Spleen (tissue), 7 donors: ENCODE data around the gene CEP20.

Experiments
- POLR2AphosphoS5 ChIP-seq, 3 donors: sonication (generic); formaldehyde crosslinking; IDR thresholded peaks; one replicate each; pipeline ENCODE4 v1.5.1; 2017; ENCODE audit warnings: antibody characterized with exemption in 3 of 3
- TF ChIP-seq, protein P1 (sequence below), 11 experiments: fragments of 200-600 bp in 7 of 11; fragments of 450-650 bp in 4 of 11; sonication (generic) in 4 of 11; IDR thresholded peaks in 8 of 11; conservative IDR thresholded peaks in 3 of 11; 1 replicate in 7 of 11; 2 replicates in 4 of 11; pipeline versions ENCODE4 v1.4.0 to v1.8.0; 2016 to 2021; ENCODE audit warnings: antibody characterized with exemption in 11 of 11, inconsistent platforms in 4 of 11, mild to moderate bottlenecking in 1 of 11
- donor health status: DM: no; HTN: no; CAD: no; lungs with moderate emphysema.
- donor health status: DM: no; HTN: no; CAD: no.
- donor health status: DM: no; HTN: no; CAD: no.

- TF ChIP-seq, protein P1, sequence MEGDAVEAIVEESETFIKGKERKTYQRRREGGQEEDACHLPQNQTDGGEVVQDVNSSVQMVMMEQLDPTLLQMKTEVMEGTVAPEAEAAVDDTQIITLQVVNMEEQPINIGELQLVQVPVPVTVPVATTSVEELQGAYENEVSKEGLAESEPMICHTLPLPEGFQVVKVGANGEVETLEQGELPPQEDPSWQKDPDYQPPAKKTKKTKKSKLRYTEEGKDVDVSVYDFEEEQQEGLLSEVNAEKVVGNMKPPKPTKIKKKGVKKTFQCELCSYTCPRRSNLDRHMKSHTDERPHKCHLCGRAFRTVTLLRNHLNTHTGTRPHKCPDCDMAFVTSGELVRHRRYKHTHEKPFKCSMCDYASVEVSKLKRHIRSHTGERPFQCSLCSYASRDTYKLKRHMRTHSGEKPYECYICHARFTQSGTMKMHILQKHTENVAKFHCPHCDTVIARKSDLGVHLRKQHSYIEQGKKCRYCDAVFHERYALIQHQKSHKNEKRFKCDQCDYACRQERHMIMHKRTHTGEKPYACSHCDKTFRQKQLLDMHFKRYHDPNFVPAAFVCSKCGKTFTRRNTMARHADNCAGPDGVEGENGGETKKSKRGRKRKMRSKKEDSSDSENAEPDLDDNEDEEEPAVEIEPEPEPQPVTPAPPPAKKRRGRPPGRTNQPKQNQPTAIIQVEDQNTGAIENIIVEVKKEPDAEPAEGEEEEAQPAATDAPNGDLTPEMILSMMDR (IDR thresholded peaks at IDR 0.05 in 8 of 11, conservative IDR thresholded peaks at IDR 0.05 in 3 of 11), result no peak
- TF ChIP-seq POLR2AphosphoS5 (IDR thresholded peaks at IDR 0.05), result no peak
Measured at GRCh38 chr16:15854061-15854460, 34.3 kb downstream of the CEP20 start.
